Measurements from ENCODE around the gene SPO11.
A peak's percentile ranks its signal among the peaks of the same experiment; 100 is the strongest.
"Not testable (repeated sequence)": the region's sequence is repeated elsewhere in the genome, so short reads cannot be mapped to it uniquely, and the experiment has no call there.

SPO11 gene

DNA sequence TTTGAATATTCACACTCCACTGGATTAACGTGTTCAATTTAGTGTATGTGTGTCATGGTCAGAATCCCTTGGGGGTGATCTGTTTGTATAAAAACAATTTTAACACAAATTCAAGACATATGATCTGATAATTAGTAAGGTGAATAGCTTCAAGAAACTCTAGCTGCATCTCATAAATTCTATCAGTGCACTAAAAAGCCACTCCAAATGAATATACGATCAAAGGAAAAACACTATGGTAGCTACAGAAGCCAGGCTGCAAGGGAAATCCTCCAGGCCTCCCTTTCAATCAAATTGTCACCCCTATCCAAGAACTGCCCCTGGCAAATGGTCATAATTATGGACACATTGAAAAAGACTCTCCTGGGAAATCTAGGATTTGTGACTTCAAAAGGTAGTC, 12.1 kb downstream of the SPO11 start:
- no peak for DNase-seq (ENCODE audit: low spot score)

DNA sequence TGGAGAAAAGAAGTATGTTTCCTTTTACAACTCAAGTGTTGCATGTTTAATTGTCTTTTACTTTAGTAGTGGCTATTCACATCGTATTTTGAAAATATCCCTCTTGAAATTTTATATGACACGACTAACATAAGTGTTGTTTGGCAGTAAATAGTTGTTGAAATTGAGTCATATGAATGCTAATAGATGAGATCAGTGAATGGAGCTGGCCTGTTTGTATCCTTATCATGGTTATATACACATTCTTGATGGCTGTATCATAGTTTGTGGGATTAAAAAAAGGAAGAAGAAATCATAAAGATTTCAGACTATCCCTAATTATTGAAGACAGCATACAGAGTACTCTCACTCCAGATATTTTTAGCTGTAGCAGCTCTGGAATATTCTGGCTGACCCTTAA, 13.2 kb downstream of the SPO11 start:
- DNase-seq (ENCODE audit: low spot score), result no peak

DNA sequence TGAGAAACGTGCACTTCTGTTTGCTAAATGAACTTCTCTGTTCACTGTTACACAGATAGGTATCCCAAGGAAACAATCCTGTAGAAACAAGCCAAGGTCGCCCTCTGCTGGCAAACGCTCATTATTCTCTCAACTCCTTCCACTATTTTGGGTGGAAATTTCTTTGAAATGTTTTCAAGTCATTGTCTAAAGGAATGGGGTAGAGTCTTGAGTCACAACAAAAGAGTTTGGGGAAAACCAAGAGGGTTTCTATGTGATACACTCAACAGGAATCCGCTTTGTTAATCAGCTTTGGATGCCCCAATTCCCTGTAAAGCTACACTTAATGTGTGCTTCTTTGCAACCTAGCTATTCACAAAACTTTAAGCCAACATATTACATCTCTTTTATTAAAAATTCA, 16.9 kb downstream of the SPO11 start:
- DNase-seq (ENCODE audit: low spot score), result peak; percentile 39

- DNase-seq (ENCODE audit: low spot score), result no peak
Measured at GRCh38 chr20:57347393-57347792, 17.8 kb downstream of the SPO11 start.

- not testable (repeated sequence) for DNase-seq (ENCODE audit: low spot score)
Measured at GRCh38 chr20:57348200-57348921, 18.8 kb downstream of the SPO11 start.

DNA sequence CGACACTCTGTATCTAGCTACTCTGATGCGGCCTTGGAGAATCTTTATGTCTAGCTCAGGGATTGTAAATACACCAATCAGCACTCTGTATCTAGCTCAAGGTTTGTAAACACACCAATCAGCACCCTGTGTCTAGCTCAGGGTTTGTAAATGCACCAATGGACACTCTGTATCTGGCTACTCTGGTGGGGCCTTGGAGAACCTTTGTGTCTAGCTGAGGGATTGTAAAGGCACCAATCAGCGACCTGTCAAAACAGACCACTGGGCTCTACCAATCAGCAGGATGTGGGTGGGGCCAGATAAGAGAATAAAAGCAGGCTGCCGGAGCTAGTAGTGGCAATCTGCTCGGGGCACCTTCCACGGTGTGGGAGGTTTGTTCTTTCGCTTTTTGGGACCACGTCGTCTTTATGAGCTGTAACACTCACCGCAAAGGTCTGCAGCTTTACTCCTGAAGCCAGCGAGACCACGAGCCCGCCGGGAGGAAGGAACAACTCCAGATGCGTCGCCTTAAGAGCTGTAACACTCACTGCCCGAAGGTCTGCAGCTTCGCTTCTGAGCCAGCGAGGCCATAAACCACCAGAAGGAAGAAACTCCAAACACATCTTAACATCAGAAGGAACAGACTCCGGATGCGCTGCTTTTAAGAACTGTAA, 19.4 kb downstream of the SPO11 start:
- DNase-seq (ENCODE audit: low spot score), result not testable (repeated sequence)

DNA sequence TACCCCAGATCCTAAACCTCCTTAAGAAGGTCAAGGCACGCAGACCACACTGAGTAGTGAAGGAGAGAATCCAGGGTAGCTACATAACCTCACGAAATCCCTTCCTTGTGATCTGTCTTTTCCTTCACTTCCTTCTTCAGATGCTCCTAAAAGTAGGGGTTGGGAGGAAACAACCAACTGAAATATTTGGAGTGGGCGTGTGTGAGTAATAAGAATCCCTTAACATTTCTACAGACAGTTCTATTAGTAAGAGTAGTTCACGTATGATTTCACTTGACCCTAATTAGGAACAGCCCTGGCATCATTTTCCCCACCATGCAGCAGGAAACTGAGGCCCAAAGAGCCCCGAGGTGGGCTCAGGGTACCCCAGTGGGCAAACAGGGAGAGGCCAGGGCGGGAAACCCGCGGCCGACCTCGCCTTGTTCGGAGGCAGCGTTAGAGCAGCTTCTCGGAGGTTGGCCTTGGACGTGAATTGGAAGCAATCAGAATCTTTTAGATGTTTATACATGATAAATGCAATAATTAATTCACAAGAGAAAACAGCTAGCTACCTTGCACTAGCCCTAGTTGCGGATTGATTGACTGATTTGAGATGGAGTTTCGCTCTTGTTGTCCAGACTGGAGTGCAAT, 20.6 kb downstream of the SPO11 start:
- no peak for DNase-seq (ENCODE audit: low spot score)

GRCh38 chr20:57350726-57351041, 21.1 kb downstream of the SPO11 start:
- not testable (repeated sequence) for DNase-seq (ENCODE audit: low spot score)

DNA sequence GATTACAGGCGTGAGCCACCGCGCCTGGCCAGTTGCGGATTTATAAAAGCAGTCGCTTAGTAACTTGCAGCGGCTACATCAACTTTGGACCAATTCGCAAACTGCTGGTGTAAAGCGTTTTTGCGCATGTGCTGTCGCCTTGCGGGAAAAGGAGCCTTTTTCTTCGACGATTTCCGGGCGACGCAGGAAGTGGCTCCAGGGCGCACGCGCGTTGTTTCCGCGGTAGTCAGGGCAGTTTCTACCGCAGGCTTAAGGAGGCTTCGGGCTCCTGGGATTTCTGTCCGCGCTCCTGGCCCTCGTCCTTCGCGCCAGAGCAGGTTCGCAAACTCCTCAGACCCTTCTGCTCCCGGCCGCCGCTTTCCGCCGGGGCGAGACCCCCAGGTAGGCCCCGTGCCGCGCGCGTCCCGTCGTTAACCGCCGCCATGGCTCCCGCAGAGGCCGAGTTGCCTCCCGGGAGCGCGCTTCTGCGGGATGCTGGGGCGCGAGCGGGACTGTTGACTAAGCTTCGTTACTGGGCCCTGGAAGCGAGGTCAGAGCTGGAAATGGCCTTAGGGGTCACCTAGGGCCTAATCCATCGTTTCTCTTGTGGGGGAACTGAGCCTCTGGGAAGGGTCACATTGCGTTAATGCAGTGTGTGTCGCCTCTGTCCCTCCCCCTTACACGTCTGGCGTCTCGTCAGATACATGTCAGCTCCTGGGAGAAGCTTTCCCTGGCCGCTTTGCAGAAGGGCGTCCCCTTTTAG, 21.6 kb downstream of the SPO11 start, which contains the start of gene RAE1:
Gene RAE1 (plus strand): TSS at position 214 of the 742 bp plus-strand sequence. CDS start 2,784 bp downstream, outside the sequence.
- peak; percentile 87 for DNase-seq (ENCODE audit: low spot score)

DNA sequence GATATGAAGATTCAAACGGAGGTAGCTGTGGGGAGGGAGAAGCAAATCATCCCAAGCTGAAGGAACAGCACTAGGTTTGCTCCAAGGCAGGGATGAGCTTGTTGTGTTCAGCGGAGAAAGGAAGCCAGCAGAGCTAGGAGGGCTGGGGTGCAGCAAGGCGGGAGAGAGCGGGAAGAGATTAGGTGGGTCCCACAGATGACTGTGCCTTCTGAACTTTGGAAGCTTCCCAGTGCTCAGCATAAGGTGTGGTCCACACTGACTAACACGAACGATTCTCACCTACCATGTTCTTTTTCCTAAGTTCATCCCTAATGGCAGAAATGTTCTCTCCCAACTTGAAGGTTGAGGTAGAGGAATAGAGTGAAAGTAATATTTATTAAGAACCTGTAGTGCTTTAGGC, 22.7 kb downstream of the SPO11 start:
- no peak for DNase-seq (ENCODE audit: low spot score)

DNA sequence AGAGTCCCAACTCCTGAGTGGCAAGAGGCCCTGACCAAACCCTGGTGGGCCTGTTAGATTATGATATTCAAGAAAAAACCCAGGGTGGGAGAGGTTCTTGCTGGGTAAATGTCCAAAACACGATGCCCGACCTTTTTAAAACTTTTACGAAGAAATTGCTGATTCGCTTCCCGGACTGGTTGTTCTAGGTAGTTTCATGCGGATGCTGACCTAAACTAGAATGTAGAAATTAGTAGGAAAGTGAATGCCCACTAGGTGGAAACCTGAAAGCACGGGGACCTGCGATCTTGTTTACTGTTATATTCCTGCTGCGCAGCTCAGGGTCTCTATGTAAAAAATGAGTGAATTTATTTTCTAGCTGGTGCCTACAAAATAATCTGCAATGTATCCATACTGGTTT, 23.7 kb downstream of the SPO11 start:
- no peak for DNase-seq (ENCODE audit: low spot score)

GRCh38 chr20:57361517-57361916, 31.9 kb downstream of the SPO11 start:
- no peak for DNase-seq (ENCODE audit: low spot score)

GRCh38 chr20:57364451-57364850, 34.8 kb downstream of the SPO11 start:
- no peak for DNase-seq (ENCODE audit: low spot score)

- no peak for DNase-seq (ENCODE audit: low spot score)
Measured at GRCh38 chr20:57369596-57369995, 40.0 kb downstream of the SPO11 start.

- no peak for DNase-seq (ENCODE audit: low spot score)
Measured at GRCh38 chr20:57370316-57370715, 40.7 kb downstream of the SPO11 start.

- no peak for DNase-seq (ENCODE audit: low spot score)
Measured at GRCh38 chr20:57371363-57371762, 41.8 kb downstream of the SPO11 start.

- no peak for DNase-seq (ENCODE audit: low spot score)
Measured at GRCh38 chr20:57372157-57372556, 42.6 kb downstream of the SPO11 start.

DNA sequence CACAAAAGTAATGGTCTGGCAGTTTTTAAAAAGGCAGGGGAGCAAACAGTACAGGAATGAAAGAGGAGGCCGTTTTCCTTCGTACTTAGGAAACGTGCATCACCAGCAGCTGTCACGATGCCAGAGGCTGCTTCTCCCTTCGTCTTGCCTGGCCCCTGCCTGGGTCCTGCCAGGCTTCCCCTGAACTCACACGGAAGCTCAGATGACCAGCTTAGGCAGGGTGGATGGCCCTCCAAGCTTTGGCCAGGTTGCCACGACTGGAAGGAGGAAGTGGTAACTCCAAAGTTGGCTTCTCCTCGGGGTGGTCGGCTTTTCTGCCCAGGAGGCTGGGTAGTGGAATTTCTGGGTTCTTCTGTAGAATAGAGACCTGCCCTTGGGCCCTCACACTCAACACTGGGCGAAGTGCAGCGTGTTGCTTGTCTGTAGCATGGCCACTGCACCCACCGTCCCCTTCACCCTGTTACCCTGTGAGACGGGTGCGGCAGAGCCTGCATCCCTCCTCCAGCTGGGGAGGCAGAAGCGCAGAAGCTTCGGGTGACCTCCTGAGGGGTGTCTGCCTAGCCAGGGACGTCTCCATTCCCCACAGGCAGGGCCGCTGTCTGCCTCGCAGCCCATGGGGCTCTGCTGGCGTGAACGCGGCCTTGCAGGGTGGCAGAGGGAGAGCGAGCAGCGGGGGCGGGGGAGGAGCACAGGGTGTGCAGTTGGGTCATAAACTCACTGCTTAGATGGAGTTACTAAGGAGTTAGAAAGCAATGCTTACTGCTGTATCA, 43.2 kb downstream of the SPO11 start:
- no peak for DNase-seq (ENCODE audit: low spot score)

DNA sequence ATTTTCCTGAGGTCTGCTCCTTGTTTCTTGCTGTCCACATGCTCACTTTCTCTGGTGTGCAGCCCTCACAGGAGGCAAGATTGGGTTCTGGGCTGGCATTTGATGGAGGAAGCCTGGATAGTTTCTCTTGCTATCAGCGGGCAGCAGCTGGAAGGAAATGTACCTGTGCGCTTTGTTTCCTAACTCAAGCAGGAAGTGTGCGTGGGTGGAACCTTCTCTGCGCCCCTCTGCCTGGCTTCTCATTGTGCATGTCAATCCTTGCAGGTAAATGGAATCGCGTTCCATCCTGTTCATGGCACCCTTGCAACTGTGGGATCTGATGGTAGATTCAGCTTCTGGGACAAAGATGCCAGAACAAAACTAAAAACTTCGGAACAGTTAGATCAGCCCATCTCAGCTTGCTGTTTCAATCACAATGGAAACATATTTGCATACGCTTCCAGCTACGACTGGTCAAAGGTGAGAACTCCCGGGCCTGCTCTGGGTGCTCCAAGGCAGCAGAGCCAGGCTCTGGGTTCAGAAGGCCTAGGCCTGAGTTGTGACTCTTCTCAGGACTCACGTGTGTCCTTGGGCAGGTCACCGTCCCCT, 44.8 kb downstream of the SPO11 start:
- no peak for DNase-seq (ENCODE audit: low spot score)

DNA sequence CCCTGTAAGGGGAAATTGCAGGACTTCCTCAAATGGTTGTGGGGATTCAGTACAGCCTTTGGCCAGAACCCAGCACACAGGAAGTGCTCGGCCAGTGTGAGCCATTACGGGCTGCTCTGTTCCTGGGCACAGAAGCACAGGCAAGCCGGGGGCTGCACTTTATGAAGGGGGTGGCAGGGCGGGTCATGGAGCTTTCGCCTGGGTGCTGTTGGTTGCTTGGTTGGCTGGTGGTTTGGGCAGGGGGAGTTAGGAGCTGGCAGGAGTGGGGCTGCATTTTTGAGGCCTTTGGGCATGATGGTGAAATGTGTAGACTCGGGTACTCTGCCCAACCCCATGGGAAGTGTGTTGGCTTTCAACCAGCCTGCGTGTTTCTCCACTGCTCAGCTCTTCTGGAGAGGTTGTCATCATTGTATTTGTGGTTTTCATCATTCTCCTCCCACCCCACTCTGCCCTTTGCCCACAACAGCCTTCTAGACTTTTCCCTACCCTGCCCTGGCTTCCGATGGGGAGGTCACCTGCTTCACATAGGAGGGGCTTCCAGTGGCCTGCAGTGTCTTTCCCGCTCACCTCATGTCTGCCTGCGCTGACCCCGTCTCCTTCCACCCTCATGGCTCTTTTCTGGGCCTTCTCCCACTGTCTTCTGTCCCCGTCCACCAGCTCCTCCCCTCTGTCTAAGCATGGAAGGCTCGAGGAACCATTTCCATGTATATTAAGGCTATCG, 45.5 kb downstream of the SPO11 start:
- no peak for DNase-seq (ENCODE audit: low spot score)
